A549 (cell line): ENCODE data around the gene NGB.

ENCODE experiments used
- CEBPB ChIP-seq, 2 experiments: fragments of >200 bp in 1 of 2; sonication (Bioruptor Twin) in 1 of 2; formaldehyde crosslinking in 1 of 2; IDR thresholded peaks; 2 replicates each; pipeline ENCODE4 v1.6.1; 2012 to 2016
- EP300 ChIP-seq, 2 experiments: fragments of >200 bp; sonication (Bioruptor Twin); formaldehyde crosslinking; IDR thresholded peaks; 2 replicates in 1 of 2; 3 replicates in 1 of 2; pipeline ENCODE4 v1.6.1; 2016 to 2017
- NFE2L2 ChIP-seq: fragments of 150-350 bp; conservative IDR thresholded peaks from 2 replicates; pipeline ENCODE4 v1.6.1; 2014; ENCODE audit warnings: low read length
- POLR2A ChIP-seq: IDR thresholded peaks from 2 replicates; pipeline ENCODE4 v1.6.1; 2012; ENCODE audit warnings: mild to moderate bottlenecking, low read length
- POLR2AphosphoS2 ChIP-seq: conservative IDR thresholded peaks from 2 replicates; pipeline ENCODE4 v1.6.1; 2012; ENCODE audit warnings: low read length, improper control_type of control experiment, inconsistent platforms
- RAD21 ChIP-seq, 2 experiments: fragments of >200 bp in 1 of 2; sonication (Bioruptor Twin) in 1 of 2; formaldehyde crosslinking in 1 of 2; IDR thresholded peaks in 1 of 2; conservative IDR thresholded peaks in 1 of 2; 2 replicates in 1 of 2; 3 replicates in 1 of 2; pipeline ENCODE4 v1.6.1; 2012 to 2018; ENCODE audit warnings: inconsistent platforms in 1 of 2
- SMC3 ChIP-seq: fragments of >200 bp; sonication (Bioruptor Twin); formaldehyde crosslinking; IDR thresholded peaks from 3 replicates; pipeline ENCODE4 v1.6.1; 2018; ENCODE audit warnings: inconsistent platforms
- TF ChIP-seq, protein P1 (sequence below): fragments of >200 bp; sonication (Bioruptor Twin); formaldehyde crosslinking; IDR thresholded peaks from 3 replicates; pipeline ENCODE4 v1.5.1; 2016
- TF ChIP-seq, protein P2 (sequence below): fragments of 200-600 bp; sonication (generic); IDR thresholded peaks from 2 replicates; pipeline ENCODE4 v1.6.1; 2016; ENCODE audit warnings: antibody characterized with exemption, mild to moderate bottlenecking, moderate library complexity

DNA sequence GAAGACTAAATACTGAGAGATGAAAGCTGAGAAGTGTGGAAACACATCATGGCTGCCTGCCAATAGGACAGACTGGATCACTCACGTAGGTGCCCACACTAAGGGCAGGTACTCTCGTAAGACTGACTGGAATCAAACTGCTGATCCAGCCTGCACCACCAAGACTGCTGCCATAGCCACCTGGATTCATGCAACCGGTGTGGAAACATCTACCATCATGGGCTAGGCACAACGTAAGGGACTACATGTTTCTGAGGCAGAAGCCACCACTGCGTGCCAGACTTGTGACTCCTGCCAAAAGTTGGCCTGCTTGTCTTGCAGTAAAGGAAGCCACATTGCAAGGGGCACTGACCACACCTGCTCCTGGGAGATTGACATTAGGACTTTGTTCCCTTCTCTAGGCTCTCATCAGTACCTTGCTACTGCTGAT is 45.9 kb upstream of the NGB start:
- no peak for TF ChIP-seq EP300 (IDR thresholded peaks at IDR 0.05)
- TF ChIP-seq, protein P1, sequence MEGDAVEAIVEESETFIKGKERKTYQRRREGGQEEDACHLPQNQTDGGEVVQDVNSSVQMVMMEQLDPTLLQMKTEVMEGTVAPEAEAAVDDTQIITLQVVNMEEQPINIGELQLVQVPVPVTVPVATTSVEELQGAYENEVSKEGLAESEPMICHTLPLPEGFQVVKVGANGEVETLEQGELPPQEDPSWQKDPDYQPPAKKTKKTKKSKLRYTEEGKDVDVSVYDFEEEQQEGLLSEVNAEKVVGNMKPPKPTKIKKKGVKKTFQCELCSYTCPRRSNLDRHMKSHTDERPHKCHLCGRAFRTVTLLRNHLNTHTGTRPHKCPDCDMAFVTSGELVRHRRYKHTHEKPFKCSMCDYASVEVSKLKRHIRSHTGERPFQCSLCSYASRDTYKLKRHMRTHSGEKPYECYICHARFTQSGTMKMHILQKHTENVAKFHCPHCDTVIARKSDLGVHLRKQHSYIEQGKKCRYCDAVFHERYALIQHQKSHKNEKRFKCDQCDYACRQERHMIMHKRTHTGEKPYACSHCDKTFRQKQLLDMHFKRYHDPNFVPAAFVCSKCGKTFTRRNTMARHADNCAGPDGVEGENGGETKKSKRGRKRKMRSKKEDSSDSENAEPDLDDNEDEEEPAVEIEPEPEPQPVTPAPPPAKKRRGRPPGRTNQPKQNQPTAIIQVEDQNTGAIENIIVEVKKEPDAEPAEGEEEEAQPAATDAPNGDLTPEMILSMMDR: no peak
- TF ChIP-seq POLR2AphosphoS2: no peak
- TF ChIP-seq POLR2A: no peak
- no peak for TF ChIP-seq RAD21 (conservative IDR thresholded peaks at IDR 0.05 in 1 of 2, IDR thresholded peaks at IDR 0.05 in 1 of 2)
- TF ChIP-seq, protein P2, sequence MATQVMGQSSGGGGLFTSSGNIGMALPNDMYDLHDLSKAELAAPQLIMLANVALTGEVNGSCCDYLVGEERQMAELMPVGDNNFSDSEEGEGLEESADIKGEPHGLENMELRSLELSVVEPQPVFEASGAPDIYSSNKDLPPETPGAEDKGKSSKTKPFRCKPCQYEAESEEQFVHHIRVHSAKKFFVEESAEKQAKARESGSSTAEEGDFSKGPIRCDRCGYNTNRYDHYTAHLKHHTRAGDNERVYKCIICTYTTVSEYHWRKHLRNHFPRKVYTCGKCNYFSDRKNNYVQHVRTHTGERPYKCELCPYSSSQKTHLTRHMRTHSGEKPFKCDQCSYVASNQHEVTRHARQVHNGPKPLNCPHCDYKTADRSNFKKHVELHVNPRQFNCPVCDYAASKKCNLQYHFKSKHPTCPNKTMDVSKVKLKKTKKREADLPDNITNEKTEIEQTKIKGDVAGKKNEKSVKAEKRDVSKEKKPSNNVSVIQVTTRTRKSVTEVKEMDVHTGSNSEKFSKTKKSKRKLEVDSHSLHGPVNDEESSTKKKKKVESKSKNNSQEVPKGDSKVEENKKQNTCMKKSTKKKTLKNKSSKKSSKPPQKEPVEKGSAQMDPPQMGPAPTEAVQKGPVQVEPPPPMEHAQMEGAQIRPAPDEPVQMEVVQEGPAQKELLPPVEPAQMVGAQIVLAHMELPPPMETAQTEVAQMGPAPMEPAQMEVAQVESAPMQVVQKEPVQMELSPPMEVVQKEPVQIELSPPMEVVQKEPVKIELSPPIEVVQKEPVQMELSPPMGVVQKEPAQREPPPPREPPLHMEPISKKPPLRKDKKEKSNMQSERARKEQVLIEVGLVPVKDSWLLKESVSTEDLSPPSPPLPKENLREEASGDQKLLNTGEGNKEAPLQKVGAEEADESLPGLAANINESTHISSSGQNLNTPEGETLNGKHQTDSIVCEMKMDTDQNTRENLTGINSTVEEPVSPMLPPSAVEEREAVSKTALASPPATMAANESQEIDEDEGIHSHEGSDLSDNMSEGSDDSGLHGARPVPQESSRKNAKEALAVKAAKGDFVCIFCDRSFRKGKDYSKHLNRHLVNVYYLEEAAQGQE: no peak
- TF ChIP-seq SMC3: no peak
- TF ChIP-seq NFE2L2: no peak
- no peak for TF ChIP-seq CEBPB (IDR thresholded peaks at IDR 0.05)
